Non-pigmented ciliary epithelial cell (primary cell): ENCODE measurements around the gene MAP2K3.

ENCODE experiments used
- DNase-seq: peaks from one replicate; pipeline ENCODE4 v3.0.0-alpha.2; 2010; ENCODE audit warnings: low read depth

MAP2K3 gene

DNA sequence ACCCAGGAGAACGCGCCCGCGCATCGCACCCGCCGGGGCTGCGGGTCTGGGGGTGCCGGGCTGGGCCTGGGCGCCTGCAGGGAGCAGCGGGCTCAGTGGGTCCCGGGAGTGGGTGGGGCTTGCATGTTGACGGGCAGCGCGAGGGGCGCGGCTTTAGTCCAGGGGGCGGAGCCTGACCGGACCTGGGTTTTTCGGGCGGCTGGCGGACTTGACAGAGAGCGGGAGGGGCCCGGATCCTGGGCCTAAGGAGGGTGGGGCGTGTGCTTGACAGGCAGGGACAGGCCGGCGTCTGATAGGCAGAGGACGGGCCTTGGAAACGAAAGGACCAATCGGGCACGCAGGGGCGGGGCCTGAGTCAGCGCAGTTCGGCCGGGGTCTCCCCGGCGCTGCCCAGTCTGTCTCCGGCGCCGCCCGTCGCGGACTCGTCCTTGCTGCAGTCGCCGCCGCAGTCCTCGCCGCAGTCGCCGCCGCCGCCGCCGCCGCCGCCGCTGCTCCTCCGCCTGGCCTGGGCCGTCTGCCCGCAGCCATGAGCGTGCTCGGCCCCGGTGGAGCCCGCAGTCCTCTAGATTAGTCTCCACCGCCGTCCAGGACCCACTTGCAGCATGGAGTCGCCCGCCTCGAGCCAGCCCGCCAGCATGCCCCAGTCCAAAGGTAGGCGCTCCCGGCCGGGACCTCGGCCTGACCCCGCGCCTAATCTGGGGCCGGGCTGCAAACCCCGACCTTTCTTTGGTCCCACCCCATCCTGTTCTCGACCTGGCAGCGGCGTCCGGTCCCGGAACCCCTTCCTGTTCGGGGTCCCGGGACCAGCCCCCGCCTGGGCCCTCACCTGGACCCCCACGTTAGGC lies at the start of gene MAP2K3:
Gene MAP2K3 (plus strand): TSS at position 393 of the 845 bp plus-strand sequence. CDS start 210 bp downstream, at position 603.
- DNase-seq = peak; percentile 94

DNA sequence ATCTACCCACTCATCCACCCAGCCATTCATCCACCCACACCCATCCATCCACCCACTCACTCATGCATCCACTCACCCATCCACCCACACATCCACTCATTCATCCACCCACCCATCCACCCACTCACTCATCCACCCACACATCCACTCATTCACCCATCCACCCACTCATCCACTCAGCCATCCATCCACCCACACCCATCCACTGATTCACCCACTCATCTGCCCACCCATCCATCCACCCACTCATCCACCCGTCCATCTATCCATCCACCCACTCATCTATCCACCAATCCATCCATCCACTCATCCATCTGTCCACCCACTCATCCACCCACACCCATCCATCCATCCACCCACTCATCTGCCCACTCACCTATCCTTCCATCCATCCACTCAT lies 48.6 kb upstream of the MAP2K3 start:
- DNase-seq = no peak

- no peak for DNase-seq
These were observed 44.7 kb upstream of the MAP2K3 start for GRCh38 chr17:21239680-21240368.

DNA sequence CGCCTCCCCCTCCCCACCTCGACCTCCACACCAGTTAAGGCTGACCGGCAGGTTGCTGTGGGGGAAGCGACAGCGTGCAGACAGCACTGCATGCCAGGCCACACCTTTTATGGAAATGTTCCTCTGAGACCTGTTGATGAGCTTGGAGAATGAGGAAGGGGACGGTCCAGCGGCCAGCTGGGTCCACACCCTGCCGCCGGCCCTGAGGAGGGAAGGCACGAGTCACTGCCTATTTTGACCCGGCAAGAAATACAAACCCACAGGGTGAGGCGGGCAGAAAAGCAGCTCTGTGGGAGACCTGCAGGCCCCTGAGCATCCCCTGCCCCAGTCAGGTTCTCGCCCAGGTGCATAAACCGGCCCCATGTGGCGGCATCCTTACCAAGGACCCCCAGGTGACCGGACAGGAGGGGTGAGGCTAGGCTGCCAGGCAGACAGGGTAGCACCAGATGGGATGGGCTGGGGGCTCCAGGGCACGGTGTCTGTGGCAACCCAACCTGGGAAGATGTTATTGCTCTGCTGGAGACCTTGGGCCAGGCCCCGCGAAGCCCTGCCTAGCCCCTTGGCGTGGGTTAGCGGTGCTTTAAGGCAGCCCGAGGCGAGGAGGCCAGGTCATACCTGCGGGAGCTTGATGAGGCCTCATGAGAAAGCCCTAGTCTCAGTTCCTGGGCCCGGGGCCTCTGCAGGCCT lies 44.0 kb upstream of the MAP2K3 start:
- no peak for DNase-seq

GRCh38 chr17:21241564-21241963 lies 42.9 kb upstream of the MAP2K3 start:
- no peak for DNase-seq

- no peak for DNase-seq
These were observed 42.3 kb upstream of the MAP2K3 start for GRCh38 chr17:21242026-21242697.

- DNase-seq = no peak
These were observed 41.6 kb upstream of the MAP2K3 start for GRCh38 chr17:21242780-21243515.

GRCh38 chr17:21243516-21244303 lies 40.8 kb upstream of the MAP2K3 start:
- no peak for DNase-seq

DNA sequence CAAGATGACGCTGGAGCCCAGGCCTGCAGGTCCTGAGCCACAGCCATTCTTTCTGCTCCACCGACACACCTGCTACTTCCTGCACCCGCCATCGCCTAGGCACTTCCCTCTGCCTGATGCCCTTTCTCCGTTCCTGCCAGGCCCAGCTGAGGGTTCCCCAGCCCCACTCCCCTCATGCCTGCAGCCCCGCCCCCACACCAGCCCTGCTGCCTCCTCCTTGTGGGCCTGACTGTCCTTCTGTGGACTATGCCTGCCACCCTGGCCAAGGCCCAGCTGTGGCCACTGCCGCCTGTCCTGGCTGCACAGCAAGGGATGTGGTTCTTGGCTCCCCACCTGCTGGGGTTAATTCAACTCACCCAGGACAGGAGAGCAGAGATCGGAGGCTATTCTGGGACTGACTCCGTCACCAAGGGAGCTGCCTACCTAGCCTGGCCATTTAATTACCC lies 38.8 kb upstream of the MAP2K3 start:
- no peak for DNase-seq

GRCh38 chr17:21246698-21247097 lies 37.8 kb upstream of the MAP2K3 start:
- no peak for DNase-seq

DNA sequence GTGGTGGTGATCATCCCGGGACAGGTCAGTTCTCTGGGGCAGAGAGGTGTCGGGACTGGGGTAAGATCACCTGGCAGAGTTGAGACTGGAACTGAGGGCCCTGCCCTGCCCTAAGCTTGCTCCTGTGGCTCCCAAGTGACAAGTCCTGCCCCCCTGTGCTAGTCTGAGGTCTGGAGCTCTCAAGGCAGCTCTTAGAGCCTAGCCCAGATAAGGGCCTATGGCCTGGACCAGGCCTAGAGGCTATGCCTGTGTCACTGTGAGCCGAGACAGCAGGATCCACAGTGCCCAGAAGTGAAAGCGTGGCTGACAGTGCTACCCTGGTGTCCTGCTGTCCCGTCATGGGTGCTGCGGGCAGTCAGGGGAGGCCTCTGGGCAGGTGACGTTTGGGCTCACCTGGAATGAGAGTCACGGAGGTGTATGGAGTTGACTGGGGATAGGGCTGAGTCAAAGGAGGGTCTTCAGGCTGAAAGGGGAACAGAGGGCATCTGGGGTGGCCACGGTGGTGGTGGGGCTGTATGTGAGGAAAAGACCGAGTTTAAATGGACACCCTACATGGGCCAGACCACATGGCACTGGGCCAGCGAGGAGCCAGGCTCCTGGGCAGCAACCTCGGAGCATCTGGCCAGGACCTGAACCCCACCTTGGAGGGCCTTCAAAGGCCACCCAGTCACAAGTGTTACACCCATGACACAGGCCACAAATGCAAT lies 36.8 kb upstream of the MAP2K3 start:
- no peak for DNase-seq

DNA sequence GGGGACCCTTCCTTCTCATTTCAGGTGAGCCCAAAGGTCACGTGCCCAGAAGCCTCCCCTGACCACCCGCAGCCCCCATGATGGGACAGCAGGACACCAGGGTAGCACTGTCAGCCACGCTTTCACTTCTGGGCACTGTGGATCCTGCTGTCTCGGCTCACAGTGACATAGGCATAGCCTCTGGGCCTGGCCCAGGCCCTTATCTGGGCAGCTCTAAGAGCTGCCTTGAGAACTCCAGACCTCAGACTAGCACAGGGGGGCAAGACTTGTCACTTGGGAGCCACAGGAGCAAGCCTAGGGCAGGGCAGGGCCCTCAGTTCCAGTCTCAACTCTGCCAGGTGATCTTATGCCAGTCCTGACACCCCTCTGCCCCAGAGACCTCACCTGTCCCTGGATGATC lies 36.0 kb upstream of the MAP2K3 start:
- DNase-seq = no peak

DNA sequence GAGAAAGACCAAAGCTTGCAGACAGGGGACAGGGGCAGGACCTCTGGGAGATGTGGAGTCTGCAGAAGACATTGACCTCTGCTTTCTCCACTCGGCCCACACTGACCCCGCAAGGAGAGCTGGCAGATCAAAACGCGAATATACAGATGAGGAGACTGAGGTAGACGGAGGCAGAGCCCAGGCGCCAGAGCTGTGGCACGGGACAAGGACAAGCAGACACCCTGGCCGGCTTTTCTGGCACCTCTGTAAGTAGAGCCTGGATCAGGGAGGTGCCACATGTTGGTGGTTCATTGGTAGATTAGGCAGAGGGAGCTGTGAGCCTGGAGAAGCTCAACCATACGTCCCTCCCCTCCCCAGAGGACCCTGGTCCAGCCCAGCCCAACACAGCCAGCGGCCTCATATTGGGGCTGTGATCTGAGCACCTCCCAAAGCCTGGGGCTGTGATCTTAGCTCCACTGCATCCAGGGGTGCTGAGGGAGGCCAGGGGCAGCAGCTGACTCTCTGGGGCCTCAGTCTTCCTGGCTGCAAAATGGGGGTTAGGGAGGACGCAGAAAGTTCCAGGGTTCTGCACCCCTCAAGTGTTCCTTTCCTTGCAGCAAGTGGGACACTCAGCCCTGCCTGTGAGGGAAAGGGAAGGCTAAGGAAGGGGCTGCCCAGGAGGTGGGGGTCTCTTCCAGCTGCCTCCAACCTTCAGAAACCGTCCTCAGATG lies 35.3 kb upstream of the MAP2K3 start:
- no peak for DNase-seq

DNA sequence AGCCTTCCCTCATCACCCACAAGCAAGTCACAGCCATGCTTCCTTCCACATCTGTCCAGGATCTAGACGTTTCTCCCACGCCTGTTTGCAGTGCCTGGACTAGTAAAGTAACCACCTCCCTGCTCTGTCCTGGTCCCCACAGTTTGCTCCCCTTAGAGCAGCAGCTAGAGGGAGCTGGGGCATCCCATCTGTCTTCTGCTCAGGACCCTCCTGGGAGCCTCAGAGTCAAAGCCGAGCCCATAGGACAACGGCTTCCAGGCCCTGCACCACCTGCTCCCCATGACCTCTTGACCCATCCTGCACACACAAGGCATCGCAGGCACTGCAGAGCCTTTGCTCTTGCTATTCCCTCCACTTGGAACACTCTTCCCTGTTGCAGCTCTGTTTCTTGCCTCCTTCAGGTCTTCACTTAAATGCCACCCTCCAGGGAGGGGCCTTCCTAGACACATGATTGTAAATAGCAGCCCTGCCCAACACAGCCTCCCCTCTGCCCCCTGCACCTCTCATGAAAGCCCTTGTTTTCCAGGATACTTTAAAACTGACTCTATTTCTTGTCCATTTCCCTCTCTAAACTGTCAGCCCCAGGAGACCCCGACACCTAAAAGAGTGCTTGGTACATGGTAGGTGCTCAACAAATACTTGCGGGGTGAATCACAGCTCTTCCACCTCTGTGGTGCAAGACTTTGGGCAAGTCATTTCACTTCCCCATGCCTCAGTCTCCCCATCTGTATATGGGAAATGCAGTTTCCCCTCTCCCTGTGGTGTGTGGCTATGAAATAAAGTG lies 34.4 kb upstream of the MAP2K3 start:
- no peak for DNase-seq

GRCh38 chr17:21250854-21251253 lies 33.7 kb upstream of the MAP2K3 start:
- no peak for DNase-seq

DNA sequence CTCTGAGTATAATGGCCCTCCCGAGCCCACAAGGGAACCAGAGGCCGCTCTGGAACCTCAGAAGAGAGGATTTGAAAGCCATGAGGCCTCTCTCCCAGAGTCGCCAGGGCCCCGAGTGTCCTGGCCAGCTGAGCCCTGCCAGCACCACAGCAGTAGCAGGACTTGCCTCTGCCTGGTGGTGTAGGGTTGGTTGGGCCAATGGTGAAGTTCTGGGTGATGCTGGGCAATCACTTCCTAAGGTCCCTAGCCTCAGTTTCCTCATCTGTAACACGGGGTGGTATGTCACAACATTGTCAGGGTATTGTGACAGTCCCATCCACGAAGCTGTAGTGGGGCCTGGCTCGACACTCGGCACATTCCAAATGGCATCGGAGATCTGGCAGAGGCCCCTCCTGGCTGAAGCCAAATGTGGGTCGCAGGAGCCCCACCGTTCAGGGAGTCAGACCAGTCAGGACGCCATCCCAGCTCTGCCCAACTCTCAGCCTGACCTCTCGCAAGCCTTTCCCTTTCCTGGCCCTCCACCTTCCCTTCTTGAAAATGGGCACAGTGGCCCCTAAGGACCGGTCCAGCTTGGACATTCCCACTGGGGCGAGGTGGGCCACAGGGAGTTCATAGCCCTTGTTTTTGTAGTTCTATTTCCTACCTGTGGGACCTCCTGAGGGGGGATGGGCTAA lies 33.0 kb upstream of the MAP2K3 start:
- DNase-seq = no peak

- no peak for DNase-seq
These were observed 32.2 kb upstream of the MAP2K3 start for GRCh38 chr17:21252289-21252795.
